NCI-H2171 treated with DMSO at 0.1 percent for 48 hours (cell line): ENCODE results near the gene IRF2BP1.

Experiments
- DNase-seq: peaks from one replicate; lab custom pipeline; 2025; lab: John Stamatoyannopoulos, UW

IRF2BP1 gene

GRCh38 chr19:45860359-45861259, 25.3 kb downstream of the IRF2BP1 start:
- no peak for DNase-seq

GRCh38 chr19:45854167-45854778, 31.7 kb downstream of the IRF2BP1 start:
- DNase-seq: no peak

- DNase-seq: no peak
Observed at GRCh38 chr19:45852983-45853382, 33.0 kb downstream of the IRF2BP1 start.

- DNase-seq: no peak
Observed at GRCh38 chr19:45852145-45852750, 33.7 kb downstream of the IRF2BP1 start.

GRCh38 chr19:45848922-45849321, 37.0 kb downstream of the IRF2BP1 start:
- no peak for DNase-seq

- no peak for DNase-seq
Observed at GRCh38 chr19:45847663-45848062, 38.3 kb downstream of the IRF2BP1 start.

- no peak for DNase-seq
Observed at GRCh38 chr19:45842198-45842597, 43.7 kb downstream of the IRF2BP1 start.

- DNase-seq: no peak
Observed at GRCh38 chr19:45834970-45835369, 51.0 kb downstream of the IRF2BP1 start.
